Glutamatergic neuron (in vitro differentiated cells): ENCODE data around the gene DHRS7C. TPM values are rescaled to one million over a fixed set of nuclear protein-coding genes. Genes with fewer than 3 reads are reported as not detected.

Source experiments
- DNase-seq: peaks from one replicate; pipeline ENCODE4 v3.0.0; 2022
- H3K27ac Mint-ChIP-seq: one replicate; pipeline ENCODE4 v1.8.0; 2020; ENCODE audit warnings: mild to moderate bottlenecking, mixed read lengths, inconsistent platforms; ENCODE audit not compliant: unreplicated experiment
- H3K27me3 Mint-ChIP-seq: one replicate; pipeline ENCODE4 v1.8.0; 2020; ENCODE audit warnings: mild to moderate bottlenecking, moderate library complexity, mixed read lengths, inconsistent platforms; ENCODE audit not compliant: unreplicated experiment
- H3K36me3 Mint-ChIP-seq: one replicate; pipeline ENCODE4 v1.8.0; 2020; ENCODE audit warnings: mild to moderate bottlenecking, mixed read lengths, inconsistent platforms; ENCODE audit not compliant: unreplicated experiment
- H3K4me1 Mint-ChIP-seq: one replicate; pipeline ENCODE4 v1.8.0; 2020; ENCODE audit warnings: mild to moderate bottlenecking, low read depth, mixed read lengths, inconsistent platforms; ENCODE audit not compliant: unreplicated experiment
- H3K4me3 Mint-ChIP-seq: one replicate; pipeline ENCODE4 v1.8.0; 2020; ENCODE audit warnings: mild to moderate bottlenecking, mixed read lengths, inconsistent platforms; ENCODE audit not compliant: unreplicated experiment
- H3K9me3 Mint-ChIP-seq: one replicate; pipeline ENCODE4 v1.8.0; 2020; ENCODE audit warnings: mild to moderate bottlenecking, moderate library complexity, mixed read lengths, inconsistent platforms; ENCODE audit not compliant: unreplicated experiment
- total RNA-seq: library from RNA; stranded (reverse); fragmentation: NEBNext Ultra II Directional; extraction: Animal tissue kit (Norgen Biotek cat#: 25700); gene quantifications from one replicate; pipeline ENCODE4 v1.2.1, GENCODE V29; 2021; ENCODE audit not compliant: unreplicated experiment
- TF ChIP-seq, protein P1 (sequence below): fragments of 200-600 bp; sonication (generic); IDR thresholded peaks from one replicate; pipeline ENCODE4 v1.5.0; 2021; ENCODE audit not compliant: partially characterized antibody, unreplicated experiment

Gene DHRS7C
- total RNA-seq, 1 donor from 2014 or later: not detected

DNA sequence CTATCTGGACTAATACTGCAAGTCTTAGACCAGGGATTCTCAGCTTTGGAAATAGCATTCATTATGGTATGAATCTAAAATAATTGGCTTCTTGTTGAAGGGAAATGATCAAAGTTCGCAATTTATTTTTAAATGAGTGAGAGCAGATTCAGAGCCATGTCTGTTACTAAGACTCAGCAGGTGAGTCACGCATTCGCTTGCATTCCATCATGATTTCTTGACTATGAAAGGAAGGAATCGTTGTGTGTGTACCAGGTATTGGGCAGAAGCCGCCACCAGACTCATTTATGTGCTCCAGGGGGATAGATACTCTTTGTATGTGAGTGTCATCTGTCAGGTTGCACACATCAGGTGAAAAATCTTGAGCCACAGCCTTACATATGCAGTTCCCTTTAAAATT, 19.7 kb upstream of the DHRS7C start:
- Mint-ChIP-seq H3K9me3 (peaks cover 2% of the 10 kb centered on the region), H3K36me3 (no peaks in the 10 kb centered on the region), H3K4me3 (no peak overlapping the region), H3K27me3 (peaks cover 2% of the 10 kb centered on the region), H3K4me1 (no peaks in the 10 kb centered on the region), H3K27ac (no peak overlapping the region)
- TF ChIP-seq, protein P1, sequence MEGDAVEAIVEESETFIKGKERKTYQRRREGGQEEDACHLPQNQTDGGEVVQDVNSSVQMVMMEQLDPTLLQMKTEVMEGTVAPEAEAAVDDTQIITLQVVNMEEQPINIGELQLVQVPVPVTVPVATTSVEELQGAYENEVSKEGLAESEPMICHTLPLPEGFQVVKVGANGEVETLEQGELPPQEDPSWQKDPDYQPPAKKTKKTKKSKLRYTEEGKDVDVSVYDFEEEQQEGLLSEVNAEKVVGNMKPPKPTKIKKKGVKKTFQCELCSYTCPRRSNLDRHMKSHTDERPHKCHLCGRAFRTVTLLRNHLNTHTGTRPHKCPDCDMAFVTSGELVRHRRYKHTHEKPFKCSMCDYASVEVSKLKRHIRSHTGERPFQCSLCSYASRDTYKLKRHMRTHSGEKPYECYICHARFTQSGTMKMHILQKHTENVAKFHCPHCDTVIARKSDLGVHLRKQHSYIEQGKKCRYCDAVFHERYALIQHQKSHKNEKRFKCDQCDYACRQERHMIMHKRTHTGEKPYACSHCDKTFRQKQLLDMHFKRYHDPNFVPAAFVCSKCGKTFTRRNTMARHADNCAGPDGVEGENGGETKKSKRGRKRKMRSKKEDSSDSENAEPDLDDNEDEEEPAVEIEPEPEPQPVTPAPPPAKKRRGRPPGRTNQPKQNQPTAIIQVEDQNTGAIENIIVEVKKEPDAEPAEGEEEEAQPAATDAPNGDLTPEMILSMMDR: no peak
- no peak for DNase-seq

DNA sequence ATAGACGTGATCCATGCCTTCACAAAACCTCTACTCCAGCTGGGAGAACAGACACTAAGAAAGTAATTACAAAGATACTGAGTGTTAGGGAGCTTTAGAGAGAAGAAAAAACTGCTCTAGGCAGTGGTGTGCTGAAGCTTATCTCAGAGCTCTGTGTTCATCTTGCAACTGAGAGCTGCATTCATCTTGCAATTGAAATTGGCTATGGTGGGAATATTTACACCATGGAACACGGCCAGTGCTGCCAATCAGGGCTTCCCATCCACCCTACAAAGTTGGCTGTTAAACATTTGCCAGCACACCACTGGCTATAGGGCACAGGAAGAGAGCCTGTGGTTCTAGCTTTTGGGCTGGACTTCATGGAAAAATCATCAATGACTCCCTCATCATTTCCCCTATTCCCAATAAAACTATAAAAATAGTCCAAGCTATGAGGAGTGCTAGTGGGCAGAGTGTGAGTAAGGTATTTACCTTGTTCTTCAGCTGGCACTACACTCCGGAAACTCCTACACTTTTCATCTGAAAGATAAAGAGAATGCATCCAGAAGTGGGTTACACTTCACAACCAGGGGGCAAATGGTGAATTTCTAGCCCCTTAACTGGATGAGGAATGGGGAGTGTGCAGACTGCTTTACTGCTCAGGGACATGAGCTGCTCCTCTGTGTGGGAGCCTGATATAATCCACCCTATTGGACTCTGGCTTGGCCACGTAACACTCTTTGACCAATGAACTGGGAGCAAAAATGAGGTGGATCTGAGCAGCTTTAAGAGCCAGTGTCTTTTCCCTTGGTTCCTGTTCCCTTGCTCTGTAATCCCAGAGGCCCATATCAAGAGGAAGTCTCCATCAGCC, 18.9 kb upstream of the DHRS7C start:
- peaks cover 2% of the 10 kb centered on the region for H3K9me3 Mint-ChIP-seq
- peaks cover 2% of the 10 kb centered on the region for H3K27me3 Mint-ChIP-seq
- H3K36me3 Mint-ChIP-seq: no peaks in the 10 kb centered on the region
- no peaks in the 10 kb centered on the region for H3K4me1 Mint-ChIP-seq
- no peak overlapping the region for H3K4me3 Mint-ChIP-seq
- H3K27ac Mint-ChIP-seq: no peak overlapping the region
- TF ChIP-seq, protein P1: no peak
- DNase-seq: no peak

DNA sequence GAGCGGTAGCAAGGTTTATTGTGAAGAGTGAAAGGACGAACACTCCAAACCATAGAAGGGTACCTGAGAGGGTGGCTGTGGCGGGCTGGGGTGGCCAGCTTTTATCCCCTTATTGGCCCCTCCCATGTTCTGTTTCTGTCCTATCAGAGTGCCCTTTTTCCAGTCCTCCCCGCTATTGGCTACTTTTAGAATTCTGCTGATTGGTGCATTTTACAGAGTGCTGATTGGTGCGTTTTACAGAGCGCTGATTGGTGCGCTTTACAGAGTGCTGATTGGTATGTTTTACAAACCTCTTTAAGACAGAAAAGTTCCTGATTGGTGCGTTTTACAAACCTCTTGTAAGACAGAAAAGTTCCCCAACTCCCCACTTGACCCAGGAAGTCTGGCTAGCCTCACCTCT, 18.0 kb upstream of the DHRS7C start:
- no peak overlapping the region for H3K4me3 Mint-ChIP-seq
- H3K9me3 Mint-ChIP-seq: peaks cover 2% of the 10 kb centered on the region
- H3K27me3 Mint-ChIP-seq: peaks cover 2% of the 10 kb centered on the region
- no peak for DNase-seq
- no peak overlapping the region for H3K27ac Mint-ChIP-seq
- TF ChIP-seq, protein P1: no peak
- no peaks in the 10 kb centered on the region for H3K4me1 Mint-ChIP-seq
- H3K36me3 Mint-ChIP-seq: no peaks in the 10 kb centered on the region

DNA sequence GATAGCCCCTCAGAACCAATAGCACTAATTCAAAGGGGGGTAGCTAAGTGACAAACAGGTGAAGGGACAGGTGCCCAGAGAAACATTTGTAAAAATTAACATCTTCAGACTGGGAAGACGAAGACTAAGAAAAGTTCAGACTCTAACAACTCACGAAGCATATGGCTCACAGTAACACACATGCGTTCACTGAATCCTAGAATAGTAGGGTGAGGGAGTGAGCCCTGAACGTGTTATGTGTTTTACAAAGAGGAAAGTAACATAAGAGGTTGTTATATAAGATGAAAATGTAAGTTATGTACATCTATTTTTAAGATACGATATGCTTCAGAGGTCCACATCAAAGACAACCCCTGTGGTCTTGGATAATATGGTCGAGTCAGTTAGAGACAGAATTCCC, 15.3 kb upstream of the DHRS7C start:
- Mint-ChIP-seq H3K36me3 (no peaks in the 10 kb centered on the region), H3K4me3 (no peak overlapping the region), H3K27me3 (peaks cover 2% of the 10 kb centered on the region), H3K4me1 (no peaks in the 10 kb centered on the region), H3K9me3 (peaks cover 2% of the 10 kb centered on the region), H3K27ac (no peak overlapping the region)
- TF ChIP-seq, protein P1: no peak
- DNase-seq: no peak

DNA sequence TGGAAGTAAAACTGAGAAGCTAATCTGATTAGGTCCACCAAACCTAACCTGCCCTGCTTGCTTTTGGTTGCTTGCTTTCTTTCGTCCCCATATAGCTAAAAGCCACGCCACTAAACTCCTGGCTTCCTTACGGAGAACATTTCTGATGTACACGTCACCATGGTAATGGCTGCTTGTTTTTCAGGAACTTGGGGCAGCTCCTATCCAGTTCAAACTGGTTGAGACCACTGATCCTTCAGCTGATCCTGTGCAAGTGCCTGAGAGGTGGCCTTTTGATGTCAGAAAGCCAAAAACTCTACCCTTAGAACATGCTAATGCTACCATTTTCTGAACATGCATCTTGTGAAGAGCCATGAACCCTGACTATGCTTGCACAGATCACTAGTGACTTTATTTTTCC, 14.4 kb upstream of the DHRS7C start:
- Mint-ChIP-seq H3K27ac (no peak overlapping the region), H3K4me3 (no peak overlapping the region), H3K4me1 (no peaks in the 10 kb centered on the region), H3K9me3 (peaks cover 2% of the 10 kb centered on the region), H3K36me3 (no peaks in the 10 kb centered on the region), H3K27me3 (peaks cover 2% of the 10 kb centered on the region)
- TF ChIP-seq, protein P1: no peak
- DNase-seq: no peak
